IMR-90 (cell line): Measurements from ENCODE around the gene TGM2.

Source experiments
- BHLHE40 ChIP-seq: fragments of 150-350 bp; IDR thresholded peaks from 2 replicates; pipeline ENCODE4 v1.6.1; 2016; ENCODE audit warnings: mild to moderate bottlenecking, low read depth, low read length
- CEBPB ChIP-seq: IDR thresholded peaks from 2 replicates; pipeline ENCODE4 v1.6.1; 2012; ENCODE audit warnings: low read depth, low read length, improper control_type of control experiment
- CHD1 ChIP-seq: IDR thresholded peaks from 2 replicates; pipeline ENCODE4 v1.6.1; 2012; ENCODE audit warnings: low read depth, low read length, improper control_type of control experiment
- CTCF ChIP-seq: conservative IDR thresholded peaks from 2 replicates; pipeline ENCODE4 v1.5.1; 2012; ENCODE audit warnings: mild to moderate bottlenecking, low read depth, low read length, improper control_type of control experiment
- FOS ChIP-seq: fragments of 150-350 bp; IDR thresholded peaks from 2 replicates; pipeline ENCODE4 v1.6.1; 2016; ENCODE audit warnings: low read depth, low read length
- MAFK ChIP-seq: IDR thresholded peaks from 2 replicates; pipeline ENCODE4 v1.6.1; 2012; ENCODE audit warnings: low read depth, low read length, improper control_type of control experiment
- MAZ ChIP-seq: IDR thresholded peaks from 2 replicates; pipeline ENCODE4 v1.6.1; 2012; ENCODE audit warnings: low read depth, mild to moderate bottlenecking, low read length, improper control_type of control experiment, moderate library complexity, borderline replicate concordance
- MXI1 ChIP-seq: IDR thresholded peaks from 2 replicates; pipeline ENCODE4 v1.6.1; 2012; ENCODE audit warnings: low read depth, mild to moderate bottlenecking, low read length, moderate library complexity, borderline replicate concordance
- POLR2A ChIP-seq: IDR thresholded peaks from 2 replicates; pipeline ENCODE4 v1.6.1; 2012; ENCODE audit warnings: mild to moderate bottlenecking, low read depth, low read length
- RAD21 ChIP-seq: IDR thresholded peaks from 2 replicates; pipeline ENCODE4 v1.6.1; 2012; ENCODE audit warnings: low read length, improper control_type of control experiment
- RFX5 ChIP-seq: IDR thresholded peaks from 2 replicates; pipeline ENCODE4 v1.8.0; 2012; ENCODE audit warnings: low read depth, mild to moderate bottlenecking, low read length, moderate library complexity
- SMC3 ChIP-seq: fragments of 150-350 bp; IDR thresholded peaks from 2 replicates; pipeline ENCODE4 v1.6.1; 2016; ENCODE audit warnings: low read depth, mild to moderate bottlenecking, antibody characterized with exemption, low read length, moderate library complexity
- USF2 ChIP-seq: fragments of 150-350 bp; IDR thresholded peaks from 2 replicates; pipeline ENCODE4 v1.6.1; 2017; ENCODE audit warnings: mild to moderate bottlenecking, antibody characterized with exemption, low read length, low read depth

GRCh38 chr20:38210741-38211140 is 45.7 kb upstream of the TGM2 start:
- TF ChIP-seq POLR2A = no peak
- TF ChIP-seq CTCF = no peak
- no peak; the same call in 1 of the 2 replicates for TF ChIP-seq CEBPB
- no peak for TF ChIP-seq SMC3
- no peak for TF ChIP-seq MAFK
- no peak for TF ChIP-seq RFX5
- no peak for TF ChIP-seq FOS
- no peak for TF ChIP-seq BHLHE40
- TF ChIP-seq RAD21 = no peak
- TF ChIP-seq MAZ = no peak
- TF ChIP-seq MXI1 = no peak
- no peak for TF ChIP-seq CHD1
- TF ChIP-seq USF2 = no peak
